T-helper 1 cell (primary cell): ENCODE data around the gene QSOX1.

Experiments used
- DNase-seq, 5 donors: peaks; one replicate each; pipeline ENCODE4 v3.0.0-alpha.2; 2012 to 2020

The QSOX1 gene

DNA sequence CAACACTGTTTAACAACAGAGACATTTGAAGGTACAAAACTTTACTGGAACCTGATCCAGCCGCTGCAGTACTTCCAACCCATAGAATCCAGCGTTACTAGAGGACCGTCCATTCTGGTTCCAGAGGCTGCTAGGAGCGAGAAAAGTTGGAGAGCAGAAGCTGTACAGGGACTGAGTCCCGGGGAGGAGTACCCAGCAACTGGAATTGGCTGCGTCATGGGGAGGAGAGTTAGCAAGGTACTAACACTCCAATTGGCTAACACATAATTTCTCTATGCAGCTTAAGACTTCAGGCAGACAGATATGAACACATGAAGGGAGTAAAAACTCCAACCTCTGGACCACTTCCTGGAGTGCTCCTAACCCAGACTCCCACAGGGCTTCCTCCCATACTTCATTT lies 2.1 kb upstream of the QSOX1 start:
- no peak for DNase-seq

DNA sequence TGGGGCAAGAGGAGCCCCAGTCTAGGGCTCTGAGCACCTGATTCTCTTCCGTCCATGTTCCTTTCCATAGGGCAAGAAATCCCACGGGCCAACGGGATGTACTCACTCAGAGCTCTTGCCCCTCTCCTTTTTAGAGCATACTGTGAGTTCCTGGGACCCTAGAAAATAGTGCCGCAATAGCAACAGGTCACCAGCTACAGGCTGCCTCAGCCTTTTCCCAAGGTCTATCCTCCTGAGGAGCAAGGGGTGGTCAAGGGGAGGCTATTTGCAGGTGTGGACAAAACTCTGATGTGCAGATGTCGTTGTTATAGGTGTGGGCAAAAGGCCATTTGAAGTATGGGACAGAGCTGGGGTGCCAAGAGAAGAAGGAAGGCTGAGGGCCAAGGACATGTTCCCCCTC lies 1.6 kb upstream of the QSOX1 start:
- DNase-seq, result no peak

DNA sequence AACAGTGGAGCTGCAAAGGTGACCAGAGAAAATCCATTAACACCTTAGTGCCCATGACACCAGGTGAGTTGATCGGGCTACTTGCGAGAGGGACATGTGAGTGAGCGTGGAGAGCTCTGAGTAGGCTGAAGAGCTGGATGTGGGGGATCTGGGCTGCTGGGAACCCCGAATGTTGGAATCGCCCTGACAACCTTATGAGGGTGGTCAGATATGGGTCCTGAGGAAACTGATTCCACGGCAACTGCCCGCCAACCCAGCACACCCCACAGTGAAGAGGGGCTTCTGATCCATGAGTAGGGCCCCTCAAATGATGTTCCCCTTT lies 705 bp upstream of the QSOX1 start:
- DNase-seq, result no peak

DNA sequence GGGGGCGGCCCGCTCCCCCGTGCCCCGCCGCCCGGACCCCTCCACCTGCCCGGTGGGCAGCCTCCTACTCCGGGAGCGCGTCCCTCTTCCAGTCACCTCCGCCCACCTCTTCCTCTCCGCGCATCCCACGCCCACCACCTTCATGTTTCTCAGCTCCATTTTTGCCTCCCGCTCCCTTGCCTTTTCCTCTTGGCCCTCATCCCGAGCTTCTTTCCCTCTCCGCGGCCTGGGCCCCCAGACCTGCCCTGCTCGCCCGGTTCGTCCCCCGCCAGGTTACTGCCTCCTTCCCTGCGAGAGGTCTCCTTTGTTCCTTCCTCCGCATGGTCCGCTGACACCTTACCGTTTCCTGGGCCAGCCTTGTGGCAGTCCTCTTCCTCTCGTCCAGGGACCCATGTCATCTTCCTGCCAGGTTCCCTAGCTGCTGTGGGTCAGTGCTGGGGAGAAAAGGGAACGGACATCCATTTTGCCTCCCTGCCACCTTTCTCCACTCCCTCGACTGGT lies 563 bp downstream of the QSOX1 start:
- peak in 2 of 5 donors; percentile 17 to 22 for DNase-seq

GRCh38 chr1:180156201-180156600 lies 1.5 kb downstream of the QSOX1 start:
- DNase-seq, result no peak

GRCh38 chr1:180156631-180157091 lies 2.0 kb downstream of the QSOX1 start:
- DNase-seq, result no peak

DNA sequence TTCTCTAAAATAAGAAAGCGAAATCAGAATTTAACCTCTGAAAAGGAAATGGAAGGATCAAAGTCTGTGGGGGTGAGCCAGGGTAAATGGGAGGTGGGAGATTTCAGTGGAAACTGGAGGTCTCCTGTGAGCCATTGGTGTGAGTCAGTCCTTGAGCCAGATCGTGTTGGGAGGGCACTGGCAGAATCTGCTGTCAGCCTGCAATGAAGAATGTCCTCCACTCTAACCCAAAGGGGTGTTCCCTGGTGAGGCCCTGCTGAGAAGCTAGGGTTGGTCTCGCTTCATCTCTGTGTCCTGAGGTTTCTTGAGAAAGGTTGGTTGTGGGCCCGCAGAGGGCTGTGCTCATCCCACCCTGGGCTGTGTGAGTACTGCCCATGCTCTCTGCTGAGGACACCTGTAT lies 2.4 kb downstream of the QSOX1 start:
- DNase-seq, result no peak

- DNase-seq, result no peak
Measured at GRCh38 chr1:180157576-180158057, 2.9 kb downstream of the QSOX1 start.

- no peak for DNase-seq
Measured at GRCh38 chr1:180158149-180159147, 3.8 kb downstream of the QSOX1 start.

GRCh38 chr1:180160357-180160756 lies 5.7 kb downstream of the QSOX1 start:
- DNase-seq, result no peak

GRCh38 chr1:180163041-180163440 lies 8.4 kb downstream of the QSOX1 start:
- DNase-seq, result no peak

- DNase-seq, result no peak
Measured at GRCh38 chr1:180165096-180165495, 10.4 kb downstream of the QSOX1 start.

DNA sequence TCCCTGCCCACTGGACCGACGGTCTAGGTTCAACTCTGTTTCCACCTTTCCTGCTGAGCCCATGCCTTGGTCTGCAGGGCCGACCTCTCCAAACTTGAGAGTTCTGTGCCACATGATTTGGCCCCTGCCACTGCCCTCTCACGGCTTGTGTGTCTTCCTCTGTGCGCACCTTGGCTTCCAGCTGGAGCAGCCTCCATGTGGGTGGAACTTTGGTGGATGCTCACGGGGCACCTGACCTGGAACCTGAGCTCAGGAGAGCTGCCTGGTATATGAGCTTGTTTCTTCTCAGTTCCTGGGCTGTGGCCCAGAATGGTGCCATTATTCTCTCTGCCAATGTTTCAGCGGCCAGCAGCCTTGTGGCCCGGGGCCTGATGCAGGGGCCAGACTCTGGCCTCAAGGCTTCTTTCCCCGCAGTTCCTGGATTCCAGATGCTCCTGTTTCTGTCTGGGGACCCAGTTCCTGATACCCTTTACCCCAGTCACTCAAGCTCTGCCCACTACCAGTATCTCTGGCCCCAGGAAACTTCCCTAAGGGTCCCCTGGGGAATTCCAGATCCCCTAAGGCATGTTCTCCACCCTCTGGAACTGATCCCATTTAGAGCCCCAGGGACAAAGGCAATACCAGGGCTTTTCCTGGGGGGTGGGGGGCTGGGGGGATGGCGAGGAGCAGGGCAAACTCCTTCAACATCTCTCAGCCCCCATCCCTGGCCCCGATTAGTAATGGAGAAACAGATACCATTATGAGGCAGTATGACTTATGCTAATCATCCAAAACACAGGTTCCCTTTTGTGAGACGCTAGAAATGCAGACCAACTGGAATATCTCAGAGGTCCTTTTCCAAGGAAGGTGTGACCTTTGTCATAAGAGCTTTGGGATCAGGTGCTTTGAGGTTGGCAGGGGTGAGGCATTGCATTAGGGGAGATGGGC lies 11.1 kb downstream of the QSOX1 start:
- no peak for DNase-seq

- no peak for DNase-seq
Measured at GRCh38 chr1:180166436-180166800, 11.7 kb downstream of the QSOX1 start.

GRCh38 chr1:180167021-180167701 lies 12.5 kb downstream of the QSOX1 start:
- DNase-seq, result no peak

GRCh38 chr1:180167721-180168467 lies 13.2 kb downstream of the QSOX1 start:
- DNase-seq, result peak in 1 of 5 donors; percentile 8

DNA sequence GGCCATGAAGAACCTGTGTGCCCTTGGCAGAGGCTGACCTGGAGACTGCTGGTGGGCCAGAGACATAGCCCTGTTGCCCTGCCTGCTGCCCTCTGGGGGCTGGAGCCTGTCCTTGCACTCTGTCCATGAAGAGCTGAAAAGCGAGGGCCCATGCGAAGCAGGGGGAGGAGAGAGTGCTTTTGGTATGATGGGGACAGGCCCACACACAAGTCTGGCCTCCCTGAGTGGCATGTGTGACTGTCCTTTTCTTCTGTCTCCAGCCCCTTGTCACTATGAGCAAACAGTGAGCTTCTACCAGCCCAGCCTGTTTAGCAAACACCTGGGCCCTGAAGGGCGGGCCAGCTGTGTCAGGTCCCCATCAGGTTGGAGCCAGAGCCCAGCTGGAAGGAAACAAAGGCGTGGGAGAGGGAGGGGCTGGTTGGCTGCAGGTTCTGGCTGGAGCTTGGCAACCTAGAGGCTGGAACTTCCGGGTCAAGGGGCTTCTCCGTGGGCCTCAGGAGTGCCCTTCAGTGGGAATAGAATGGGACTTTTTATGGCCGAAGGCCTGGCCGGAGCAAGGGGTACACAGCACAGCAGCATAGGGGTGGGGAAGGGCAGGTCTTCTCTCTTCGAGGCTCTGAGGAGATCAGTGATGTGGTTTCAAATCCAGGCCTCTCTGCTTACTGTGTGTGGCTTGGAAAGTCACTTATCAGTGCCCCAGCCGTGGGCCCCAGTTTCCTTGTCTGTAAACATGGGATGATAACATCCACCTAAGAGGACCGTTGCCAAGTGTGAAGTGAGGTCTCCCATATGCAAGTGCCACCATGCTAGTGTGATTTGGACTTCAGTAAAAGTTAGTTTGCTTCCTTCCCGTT lies 14.3 kb downstream of the QSOX1 start:
- peak in 2 of 5 donors; percentile 16 to 30 for DNase-seq

DNA sequence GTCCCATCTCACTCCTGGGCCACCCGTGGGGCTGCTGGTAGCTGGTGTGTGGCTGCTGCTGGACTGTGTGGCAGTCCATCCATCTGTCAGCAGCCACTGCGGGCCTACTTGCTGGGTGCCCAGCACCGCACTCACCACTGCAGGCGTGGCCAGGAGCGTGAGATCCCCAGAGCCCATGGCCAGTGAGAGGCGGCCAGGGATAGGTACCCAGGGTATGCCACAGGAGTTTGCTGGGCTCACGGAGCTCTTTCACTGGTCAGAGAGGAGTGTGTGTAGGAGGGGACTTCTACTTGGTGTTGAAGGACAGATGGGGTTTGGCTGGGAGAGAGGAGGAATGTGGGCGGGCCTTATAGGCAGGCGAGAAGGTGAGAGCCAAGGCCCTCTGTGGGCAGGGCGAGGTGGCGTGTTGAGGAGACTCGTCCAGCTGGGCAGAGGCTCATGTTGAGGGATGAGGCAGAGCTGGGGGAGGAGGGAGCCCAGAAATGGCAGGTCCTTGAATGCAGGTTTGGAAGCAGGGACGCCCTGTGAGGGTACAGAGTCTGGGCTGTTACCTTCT lies 15.0 kb downstream of the QSOX1 start:
- peak in 1 of 5 donors; percentile 3 for DNase-seq

GRCh38 chr1:180170546-180171151 lies 16.0 kb downstream of the QSOX1 start:
- no peak for DNase-seq

GRCh38 chr1:180171691-180172090 lies 17.0 kb downstream of the QSOX1 start:
- DNase-seq, result no peak
